Tibial nerve (tissue), 3 donors: ENCODE measurements around the gene PDCD1.

Experiments used
- POLR2A ChIP-seq, 2 donors: fragments of 450-650 bp; IDR thresholded peaks; one replicate each; pipeline ENCODE4 v1.6.1; 2017; ENCODE audit warnings: antibody characterized with exemption in 2 of 2, mild to moderate bottlenecking in 2 of 2, moderate library complexity in 2 of 2
- TF ChIP-seq, protein P1 (sequence below), 5 experiments: fragments of 200-600 bp in 3 of 5; fragments of 450-650 bp in 2 of 5; sonication (generic) in 3 of 5; IDR thresholded peaks; one replicate each; pipeline ENCODE4 v1.5.1; 2016 to 2019; ENCODE audit warnings: antibody characterized with exemption in 5 of 5, mild to moderate bottlenecking in 3 of 5, moderate library complexity in 2 of 5

- TF ChIP-seq, protein P1, sequence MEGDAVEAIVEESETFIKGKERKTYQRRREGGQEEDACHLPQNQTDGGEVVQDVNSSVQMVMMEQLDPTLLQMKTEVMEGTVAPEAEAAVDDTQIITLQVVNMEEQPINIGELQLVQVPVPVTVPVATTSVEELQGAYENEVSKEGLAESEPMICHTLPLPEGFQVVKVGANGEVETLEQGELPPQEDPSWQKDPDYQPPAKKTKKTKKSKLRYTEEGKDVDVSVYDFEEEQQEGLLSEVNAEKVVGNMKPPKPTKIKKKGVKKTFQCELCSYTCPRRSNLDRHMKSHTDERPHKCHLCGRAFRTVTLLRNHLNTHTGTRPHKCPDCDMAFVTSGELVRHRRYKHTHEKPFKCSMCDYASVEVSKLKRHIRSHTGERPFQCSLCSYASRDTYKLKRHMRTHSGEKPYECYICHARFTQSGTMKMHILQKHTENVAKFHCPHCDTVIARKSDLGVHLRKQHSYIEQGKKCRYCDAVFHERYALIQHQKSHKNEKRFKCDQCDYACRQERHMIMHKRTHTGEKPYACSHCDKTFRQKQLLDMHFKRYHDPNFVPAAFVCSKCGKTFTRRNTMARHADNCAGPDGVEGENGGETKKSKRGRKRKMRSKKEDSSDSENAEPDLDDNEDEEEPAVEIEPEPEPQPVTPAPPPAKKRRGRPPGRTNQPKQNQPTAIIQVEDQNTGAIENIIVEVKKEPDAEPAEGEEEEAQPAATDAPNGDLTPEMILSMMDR (IDR thresholded peaks at IDR 0.05) = no peak
- TF ChIP-seq POLR2A (IDR thresholded peaks at IDR 0.05) = no peak
Observed at GRCh38 chr2:241894056-241894641, 35.5 kb upstream of the PDCD1 start.
